GM12878 (cell line): ENCODE measurements around the gene INPP5D.

Experiments
- CHD4 ChIP-seq: fragments of 200-600 bp; sonication (generic); IDR thresholded peaks from 2 replicates; pipeline ENCODE4 v1.6.1; 2016; ENCODE audit warnings: mild to moderate bottlenecking
- CTCF ChIP-seq, 3 experiments: IDR thresholded peaks in 2 of 3; conservative IDR thresholded peaks in 1 of 3; 2 replicates each; pipeline ENCODE4 v1.5.1; 2011; ENCODE audit warnings: low read depth in 3 of 3, low read length in 3 of 3, mild to moderate bottlenecking in 3 of 3, control low read depth in 2 of 3, moderate library complexity in 2 of 3, inconsistent platforms in 1 of 3, mixed read lengths in 1 of 3; ENCODE audit not compliant: control insufficient read depth in 2 of 3, insufficient read depth in 1 of 3; ENCODE audit errors: extremely low read depth in 1 of 3
- FOXK2 ChIP-seq: fragments of 450-650 bp; IDR thresholded peaks from 2 replicates; pipeline ENCODE4 v1.6.1; 2017; ENCODE audit warnings: mild to moderate bottlenecking, moderate library complexity
- JUND ChIP-seq: IDR thresholded peaks from 2 replicates; pipeline ENCODE4 v1.6.1; 2012; ENCODE audit warnings: low read depth, mild to moderate bottlenecking, low read length, improper control_type of control experiment, moderate library complexity
- PBX3 ChIP-seq: IDR thresholded peaks from 2 replicates; pipeline ENCODE4 v1.6.1; 2011; ENCODE audit warnings: mild to moderate bottlenecking, low read depth, low read length, moderate library complexity; ENCODE audit not compliant: insufficient replicate concordance
- PML ChIP-seq: IDR thresholded peaks from 2 replicates; pipeline ENCODE4 v1.6.1; 2012; ENCODE audit warnings: low read length, inconsistent platforms
- POLR2A ChIP-seq: IDR thresholded peaks from 2 replicates; pipeline ENCODE4 v1.6.1; 2011; ENCODE audit warnings: low read depth, mild to moderate bottlenecking, low read length
- POLR2AphosphoS2 ChIP-seq: IDR thresholded peaks from 2 replicates; pipeline ENCODE4 v1.6.1; 2011; ENCODE audit warnings: low read depth, mild to moderate bottlenecking, low read length, improper control_type of control experiment, moderate library complexity
- REST ChIP-seq: IDR thresholded peaks from 2 replicates; pipeline ENCODE4 v1.6.1; 2012; ENCODE audit warnings: mild to moderate bottlenecking, low read depth, low read length
- SIN3A ChIP-seq: IDR thresholded peaks from 2 replicates; pipeline ENCODE4 v1.6.1; 2012; ENCODE audit warnings: low read depth, low read length, improper control_type of control experiment
- ZNF274 ChIP-seq: IDR thresholded peaks from one replicate; pipeline ENCODE4 v1.8.0; 2011; ENCODE audit not compliant: insufficient read length, insufficient read depth
- TF ChIP-seq, protein P1 (sequence below): IDR thresholded peaks from 2 replicates; pipeline ENCODE4 v1.6.1; 2012; ENCODE audit warnings: low read depth, low read length, improper control_type of control experiment

DNA sequence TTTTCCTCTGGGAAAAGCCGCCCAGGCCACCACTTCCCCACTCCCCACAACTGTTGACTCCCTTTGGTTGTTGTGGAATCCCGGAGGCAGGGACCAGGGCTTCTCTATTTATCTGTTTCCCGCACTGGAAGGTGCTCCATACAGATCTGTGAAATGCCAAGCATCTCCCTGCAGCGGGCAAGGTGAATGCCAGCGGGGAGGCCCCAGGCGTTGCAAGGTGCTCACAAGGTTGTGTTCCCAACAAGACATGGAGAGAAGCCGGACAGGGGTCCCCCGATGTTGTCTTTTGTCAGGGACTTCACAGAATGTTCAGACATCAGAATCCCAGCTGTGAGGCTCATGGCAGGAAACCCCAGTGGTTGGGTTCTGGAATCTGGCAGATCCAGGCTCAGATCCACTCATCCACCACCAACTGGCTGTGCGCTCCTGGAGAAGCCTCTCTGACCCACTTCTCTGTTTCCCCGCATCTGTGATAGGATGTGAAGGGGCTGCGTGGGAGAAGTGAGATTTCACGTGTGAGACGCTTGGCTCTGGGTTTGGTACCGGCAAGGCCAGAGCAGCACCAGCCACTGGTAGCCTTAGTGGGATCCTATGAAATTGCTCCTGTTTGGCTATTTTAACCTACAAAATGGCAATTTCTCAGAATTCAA lies 36.3 kb upstream of the INPP5D start:
- no peak for TF ChIP-seq CTCF (IDR thresholded peaks at IDR 0.05 in 2 of 3, conservative IDR thresholded peaks at IDR 0.05 in 1 of 3; ENCODE audit: control insufficient read depth in 2 of 3, extremely low read depth in 1 of 3, insufficient read depth in 1 of 3, low read depth in 3 of 3, low read length in 3 of 3)
- no peak for TF ChIP-seq SIN3A
- no peak for TF ChIP-seq PBX3
- TF ChIP-seq PML = no peak
- TF ChIP-seq JUND = no peak
- TF ChIP-seq FOXK2 = no peak
- no peak for TF ChIP-seq POLR2A
- TF ChIP-seq POLR2AphosphoS2 = no peak
- TF ChIP-seq, protein P1, sequence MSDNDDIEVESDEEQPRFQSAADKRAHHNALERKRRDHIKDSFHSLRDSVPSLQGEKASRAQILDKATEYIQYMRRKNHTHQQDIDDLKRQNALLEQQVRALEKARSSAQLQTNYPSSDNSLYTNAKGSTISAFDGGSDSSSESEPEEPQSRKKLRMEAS = no peak
- TF ChIP-seq ZNF274 = no peak
- no peak for TF ChIP-seq CHD4
- no peak for TF ChIP-seq REST
